Endothelial cell of umbilical vein (primary cell): ENCODE results near the gene TNFRSF1B. TPM values are rescaled to one million over a fixed set of nuclear protein-coding genes. Genes with fewer than 3 reads are reported as not detected.

Experiments
- BruUV-seq: library from RNA; stranded (reverse); fragments of 400-500 nt; replicated peaks from 2 replicates; lab custom pipeline; 2021; lab: Mats Ljungman, UMichigan
- CTCF ChIA-PET: fragments of 300-600, 350-600 bp; sonication (Branson Sonifier 250); formaldehyde crosslinking; loops from one replicate; lab custom pipeline; 2021; ENCODE audit warnings: antibody characterized with exemption, inconsistent platforms; lab: Charles Lee
- POLR2A ChIA-PET: fragments of 300-600, 350-600 bp; sonication (Branson Sonifier 250); formaldehyde crosslinking; loops from one replicate; lab custom pipeline; 2021; ENCODE audit warnings: antibody characterized with exemption, inconsistent platforms; lab: Charles Lee
- DNase-seq: peaks from one replicate; pipeline ENCODE4 v3.0.0-alpha.2; 2011; ENCODE audit warnings: low read depth, low spot score
- FAIRE-seq: peaks from 2 replicates; lab custom pipeline; 2011; peaks lifted over from hg19 to GRCh38; lab: Jason Lieb, UNC
- H2AFZ ChIP-seq: 2 replicates; pipeline ENCODE4 v1.6.0; 2012; ENCODE audit warnings: low read depth, low read length, control low read depth, inconsistent platforms
- H3K27ac ChIP-seq: 2 replicates; pipeline ENCODE4 v1.5.1; 2011; ENCODE audit warnings: low read depth, mild to moderate bottlenecking, control low read depth, low read length, moderate library complexity; ENCODE audit not compliant: insufficient read depth
- H3K27me3 ChIP-seq, 2 experiments: 2 replicates each; pipeline versions ENCODE4 v1.6.0 to v1.6.1; 2011; ENCODE audit warnings: low read length in 2 of 2, mixed read lengths in 1 of 2; ENCODE audit not compliant: control insufficient read depth in 2 of 2, insufficient read depth in 2 of 2
- H3K36me3 ChIP-seq, 2 experiments: 2 replicates in 1 of 2; 3 replicates in 1 of 2; pipeline ENCODE4 v1.5.1; 2011; ENCODE audit warnings: low read length in 2 of 2, mild to moderate bottlenecking in 1 of 2, moderate library complexity in 1 of 2; ENCODE audit not compliant: control insufficient read depth in 2 of 2, insufficient read depth in 2 of 2; ENCODE audit errors: extremely low read depth in 1 of 2
- H3K4me1 ChIP-seq: 3 replicates; pipeline ENCODE4 v1.5.1; 2011; ENCODE audit warnings: mild to moderate bottlenecking, low read length; ENCODE audit not compliant: control insufficient read depth, insufficient read depth; ENCODE audit errors: extremely low read depth
- H3K4me2 ChIP-seq: 2 replicates; pipeline ENCODE4 v1.6.1; 2011; ENCODE audit warnings: low read length, control low read depth, mixed read lengths; ENCODE audit not compliant: insufficient read depth
- H3K4me3 ChIP-seq, 3 experiments: fragments of 200-600 bp in 1 of 3; sonication (generic), shearing (Covaris generic) in 1 of 3; replicated peaks in 1 of 3; 2 replicates each; pipeline ENCODE4 v1.5.1; 2011 to 2016; ENCODE audit warnings: control low read depth in 3 of 3, low read length in 3 of 3, mild to moderate bottlenecking in 2 of 3, inconsistent platforms in 1 of 3, low read depth in 1 of 3, moderate library complexity in 1 of 3; ENCODE audit not compliant: insufficient read depth in 1 of 3
- H3K79me2 ChIP-seq: 2 replicates; pipeline ENCODE4 v1.6.0; 2012; ENCODE audit warnings: low read length, inconsistent platforms; ENCODE audit not compliant: control insufficient read depth, insufficient read depth
- H3K9ac ChIP-seq: replicated peaks from 2 replicates; pipeline ENCODE3; 2011; ENCODE audit warnings: low read length, control low read depth; ENCODE audit not compliant: insufficient read depth; ENCODE audit errors: extremely low read depth
- H3K9me1 ChIP-seq: replicated peaks from 3 replicates; pipeline ENCODE4 v1.6.0; 2011; ENCODE audit warnings: mild to moderate bottlenecking, low read length; ENCODE audit not compliant: control insufficient read depth, insufficient read depth; ENCODE audit errors: extremely low read depth
- H3K9me3 ChIP-seq: replicated peaks from 2 replicates; pipeline ENCODE4 v1.5.1; 2012; ENCODE audit warnings: low read length, inconsistent platforms; ENCODE audit not compliant: control insufficient read depth, insufficient read depth
- H4K20me1 ChIP-seq: replicated peaks from 2 replicates; pipeline ENCODE3; 2011; ENCODE audit warnings: mild to moderate bottlenecking, low read length; ENCODE audit not compliant: control insufficient read depth, insufficient read depth; ENCODE audit errors: extremely low read depth
- EZH2 ChIP-seq: IDR thresholded peaks from 2 replicates; pipeline ENCODE4 v1.6.1; 2012; ENCODE audit warnings: borderline replicate concordance, low read depth, mild to moderate bottlenecking, moderate library complexity, low read length, inconsistent platforms; ENCODE audit not compliant: severe bottlenecking
- FOS ChIP-seq: IDR thresholded peaks from 2 replicates; pipeline ENCODE4 v1.6.1; 2011; ENCODE audit warnings: mild to moderate bottlenecking, low read length, moderate library complexity, borderline replicate concordance; ENCODE audit not compliant: insufficient read depth
- GATA2 ChIP-seq: IDR thresholded peaks from 2 replicates; pipeline ENCODE4 v1.7.0; 2011; ENCODE audit warnings: low read depth, mild to moderate bottlenecking, moderate library complexity, mixed read lengths, low read length; ENCODE audit not compliant: insufficient read length, insufficient read depth
- JUN ChIP-seq: IDR thresholded peaks from 2 replicates; pipeline ENCODE4 v1.6.1; 2011; ENCODE audit warnings: borderline replicate concordance, low read depth; ENCODE audit not compliant: insufficient read length, insufficient read depth
- MYC ChIP-seq: IDR thresholded peaks from one replicate; pipeline ENCODE4 v1.6.1; 2011; ENCODE audit warnings: mild to moderate bottlenecking, low read depth, low read length
- POLR2A ChIP-seq: IDR thresholded peaks from 2 replicates; pipeline ENCODE4 v1.6.1; 2012; ENCODE audit warnings: low read depth, mild to moderate bottlenecking, control low read depth, low read length
- POLR2AphosphoS5 ChIP-seq: IDR thresholded peaks from 2 replicates; pipeline ENCODE4 v1.6.1; 2012; ENCODE audit warnings: low read depth, mild to moderate bottlenecking, control low read depth, low read length, moderate library complexity; ENCODE audit not compliant: insufficient read depth
- dilution Hi-C: fragments of 300-500 bp; cut with MboI; formaldehyde crosslinking; loops from one replicate; pipeline ENCODE4 v1.15.0; 2019; ENCODE audit warnings: low sequenced_read_pairs; ENCODE audit not compliant: extremely low pct_ligation_motif_present
- intact Hi-C: fragments of 100-400 bp; cut with micrococcal nuclease; formaldehyde crosslinking; loops from one replicate; pipeline ENCODE4 v1.10.0; 2022
- polyA plus RNA-seq, 4 experiments: library from polyadenylated mRNA; depleted of rRNA in 3 of 4; stranded (reverse) in 3 of 4; unstranded in 1 of 4; fragments of >200 nt; gene quantifications; 2 replicates each; pipeline versions ENCODE4 v1.2.1 to v1.2.3, GENCODE V29; 2011 to 2012; ENCODE audit warnings: missing spikeins in 1 of 4
- total RNA-seq: library from RNA; stranded (reverse); gene quantifications from 2 replicates; pipeline ENCODE4 v1.2.3, GENCODE V29; 2021
- TF ChIP-seq, protein P1 (sequence below): IDR thresholded peaks from 2 replicates; pipeline ENCODE4 v1.6.1; 2011; ENCODE audit not compliant: insufficient read depth, insufficient read length
- TF ChIP-seq, protein P2 (sequence below), 2 donors: IDR thresholded peaks; 1 replicate in 1 of 2; 2 replicates in 1 of 2; pipeline ENCODE4 v1.5.1; 2011; ENCODE audit warnings: low read length in 2 of 2, mild to moderate bottlenecking in 2 of 2, moderate library complexity in 2 of 2, control low read depth in 1 of 2, inconsistent platforms in 1 of 2, low read depth in 1 of 2; ENCODE audit not compliant: insufficient read depth in 1 of 2; ENCODE audit errors: extremely low read depth in 1 of 2

Gene TNFRSF1B
- total and polyA plus RNA-seq, 2 donors (not counting 3 experiments of a cell fraction or from before 2014, with no cell fraction given) = 53.6 to 65.9 TPM

- DNase-seq = no peak
- H2AFZ ChIP-seq = no peak overlapping the region
- no peaks in the 10 kb centered on the region for H3K4me1 ChIP-seq
- BruUV-seq = no TSS peak
- no peaks in the 10 kb centered on the region for H3K9me1 ChIP-seq
- no peaks in the 10 kb centered on the region for H3K9me3 ChIP-seq
- no peaks in the 10 kb centered on the region for H4K20me1 ChIP-seq
- peaks cover 0 to 27% of the 10 kb centered on the region in 2 experiments for H3K36me3 ChIP-seq
- H3K4me2 ChIP-seq = no peak overlapping the region
- dilution Hi-C loops = no loop called here
- H3K27ac ChIP-seq = no peak overlapping the region
- TF ChIP-seq, protein P1, sequence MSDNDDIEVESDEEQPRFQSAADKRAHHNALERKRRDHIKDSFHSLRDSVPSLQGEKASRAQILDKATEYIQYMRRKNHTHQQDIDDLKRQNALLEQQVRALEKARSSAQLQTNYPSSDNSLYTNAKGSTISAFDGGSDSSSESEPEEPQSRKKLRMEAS = no peak
- no peak for TF ChIP-seq JUN
- TF ChIP-seq EZH2 = no peak
- no peak for TF ChIP-seq POLR2A
- no peak for TF ChIP-seq POLR2AphosphoS5
- no peak overlapping the region for H3K4me3 ChIP-seq
- H3K79me2 ChIP-seq = no peaks in the 10 kb centered on the region
- H3K27me3 ChIP-seq = no peaks in the 10 kb centered on the region
- no peak for FAIRE-seq
- intact Hi-C loops = no loop called here
- ChIA-PET POLR2A (no interaction called here), CTCF (interaction anchor here (1.5 to 17.5 kb wide), 2 partner anchors 84 to 92 kb away, joined by 3 to 537 read pairs; no protein-coding TSS in a partner anchor)
- H3K9ac ChIP-seq = no peak overlapping the region
Measured at GRCh38 chr1:12206238-12206637, 39.4 kb downstream of the TNFRSF1B start.

- POLR2A ChIA-PET = no interaction called here
- DNase-seq (no peak), FAIRE-seq (no peak)
- Histone ChIP-seq H3K9me1 (no peaks in the 10 kb centered on the region), H3K4me3 (no peak overlapping the region), H3K27ac (no peak overlapping the region), H3K27me3 (no peaks in the 10 kb centered on the region), H4K20me1 (no peaks in the 10 kb centered on the region), H3K9ac (no peak overlapping the region), H3K4me2 (no peak overlapping the region), H2AFZ (no peak overlapping the region), H3K4me1 (no peaks in the 10 kb centered on the region), H3K9me3 (no peaks in the 10 kb centered on the region), H3K79me2 (no peaks in the 10 kb centered on the region), H3K36me3 (peaks cover 0 to 20% of the 10 kb centered on the region in 2 experiments)
- no TSS peak for BruUV-seq
- intact Hi-C loops = no loop called here
- TF ChIP-seq EZH2 = no peak
- no peak for TF ChIP-seq MYC
- TF ChIP-seq FOS = no peak
- TF ChIP-seq, protein P2, sequence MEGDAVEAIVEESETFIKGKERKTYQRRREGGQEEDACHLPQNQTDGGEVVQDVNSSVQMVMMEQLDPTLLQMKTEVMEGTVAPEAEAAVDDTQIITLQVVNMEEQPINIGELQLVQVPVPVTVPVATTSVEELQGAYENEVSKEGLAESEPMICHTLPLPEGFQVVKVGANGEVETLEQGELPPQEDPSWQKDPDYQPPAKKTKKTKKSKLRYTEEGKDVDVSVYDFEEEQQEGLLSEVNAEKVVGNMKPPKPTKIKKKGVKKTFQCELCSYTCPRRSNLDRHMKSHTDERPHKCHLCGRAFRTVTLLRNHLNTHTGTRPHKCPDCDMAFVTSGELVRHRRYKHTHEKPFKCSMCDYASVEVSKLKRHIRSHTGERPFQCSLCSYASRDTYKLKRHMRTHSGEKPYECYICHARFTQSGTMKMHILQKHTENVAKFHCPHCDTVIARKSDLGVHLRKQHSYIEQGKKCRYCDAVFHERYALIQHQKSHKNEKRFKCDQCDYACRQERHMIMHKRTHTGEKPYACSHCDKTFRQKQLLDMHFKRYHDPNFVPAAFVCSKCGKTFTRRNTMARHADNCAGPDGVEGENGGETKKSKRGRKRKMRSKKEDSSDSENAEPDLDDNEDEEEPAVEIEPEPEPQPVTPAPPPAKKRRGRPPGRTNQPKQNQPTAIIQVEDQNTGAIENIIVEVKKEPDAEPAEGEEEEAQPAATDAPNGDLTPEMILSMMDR (IDR thresholded peaks at IDR 0.05; ENCODE audit: extremely low read depth in 1 of 2, insufficient read depth in 1 of 2, low read depth in 1 of 2, low read length in 2 of 2) = no peak
- TF ChIP-seq GATA2 = no peak
- no peak for TF ChIP-seq POLR2AphosphoS5
- TF ChIP-seq, protein P1 = no peak
- TF ChIP-seq JUN = no peak
- TF ChIP-seq POLR2A = no peak
- dilution Hi-C loops = no loop called here
- CTCF ChIA-PET = interaction anchor here (1.5 to 17.5 kb wide), 2 partner anchors 84 to 92 kb away, joined by 3 to 537 read pairs; no protein-coding TSS in a partner anchor
Measured at GRCh38 chr1:12206792-12207424, 40.1 kb downstream of the TNFRSF1B start.
